ENCODE results near the gene DCXR. TPM values are rescaled to one million over a fixed set of nuclear protein-coding genes. Genes with fewer than 3 reads are reported as not detected.
A peak's percentile ranks its signal among the peaks of the same experiment; 100 is the strongest.

Gene DCXR
- total and polyA plus RNA-seq, 2 of the 4 experiments (the other 2 are of a cell fraction): 36.6 to 139 TPM

GRCh38 chr17:82020572-82021106 lies 16.9 kb downstream of the DCXR start:
- dilution Hi-C loops (cut with HindIII; ENCODE audit: low sequenced_read_pairs, unreplicated experiment): no loop called here
- no peak overlapping the region for H3K4me2 ChIP-seq (ENCODE audit: low read depth, low read length)
- no peak overlapping the region for H3K27ac ChIP-seq (ENCODE audit: insufficient read depth, low read length)
- H3K18ac ChIP-seq (ENCODE audit: low read depth, low read length): no peak overlapping the region
- CTCF ChIA-PET: interaction anchor here (0.9 to 3.6 kb wide), 6 partner anchors 16 to 71 kb away, joined by 3 to 17 read pairs (median 4); partner anchors contain the start of genes DCXR and NOTUM
- intact Hi-C loops (cut with micrococcal nuclease): loop anchor here (1.0 kb wide), 1 partner anchor 61 kb away; no protein-coding TSS in a partner anchor
- no peak for DNase-seq
- H3K9me3 ChIP-seq (ENCODE audit: control insufficient read depth, insufficient read depth, low read length): no peaks in the 10 kb centered on the region
- H2BK5ac ChIP-seq (ENCODE audit: low read depth, low read length, poor library complexity, severe bottlenecking): no peak overlapping the region
- H2AK9ac ChIP-seq (replicated peaks; ENCODE audit: low read depth, low read length, poor library complexity): peak overlapping the region; percentile 97
- no peak overlapping the region for H2BK20ac ChIP-seq (ENCODE audit: low read depth, low read length)
- in situ Hi-C loops (cut with MboI; ENCODE audit: low sequenced_read_pairs): no loop called here
- peak overlapping the region; percentile 26 for H2AFZ ChIP-seq (replicated peaks; ENCODE audit: low read length, poor library complexity)
- no peak overlapping the region for H4K5ac ChIP-seq (ENCODE audit: low read depth, low read length)
- no peaks in the 10 kb centered on the region for H3K27me3 ChIP-seq (ENCODE audit: control insufficient read depth, insufficient read depth, low read length)
- H3K4me3 ChIP-seq (ENCODE audit: insufficient read depth, low read depth, low read length): no peak overlapping the region
- TF ChIP-seq SMC3 (IDR thresholded peaks at IDR 0.05; ENCODE audit: low read depth, low read length): no peak
- no peak for TF ChIP-seq MAFK (IDR thresholded peaks at IDR 0.05; ENCODE audit: low read depth, low read length)
- TF ChIP-seq, protein P1, sequence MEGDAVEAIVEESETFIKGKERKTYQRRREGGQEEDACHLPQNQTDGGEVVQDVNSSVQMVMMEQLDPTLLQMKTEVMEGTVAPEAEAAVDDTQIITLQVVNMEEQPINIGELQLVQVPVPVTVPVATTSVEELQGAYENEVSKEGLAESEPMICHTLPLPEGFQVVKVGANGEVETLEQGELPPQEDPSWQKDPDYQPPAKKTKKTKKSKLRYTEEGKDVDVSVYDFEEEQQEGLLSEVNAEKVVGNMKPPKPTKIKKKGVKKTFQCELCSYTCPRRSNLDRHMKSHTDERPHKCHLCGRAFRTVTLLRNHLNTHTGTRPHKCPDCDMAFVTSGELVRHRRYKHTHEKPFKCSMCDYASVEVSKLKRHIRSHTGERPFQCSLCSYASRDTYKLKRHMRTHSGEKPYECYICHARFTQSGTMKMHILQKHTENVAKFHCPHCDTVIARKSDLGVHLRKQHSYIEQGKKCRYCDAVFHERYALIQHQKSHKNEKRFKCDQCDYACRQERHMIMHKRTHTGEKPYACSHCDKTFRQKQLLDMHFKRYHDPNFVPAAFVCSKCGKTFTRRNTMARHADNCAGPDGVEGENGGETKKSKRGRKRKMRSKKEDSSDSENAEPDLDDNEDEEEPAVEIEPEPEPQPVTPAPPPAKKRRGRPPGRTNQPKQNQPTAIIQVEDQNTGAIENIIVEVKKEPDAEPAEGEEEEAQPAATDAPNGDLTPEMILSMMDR (conservative IDR thresholded peaks at IDR 0.05; ENCODE audit: low read depth, low read length): no peak
- TF ChIP-seq, protein P2, sequence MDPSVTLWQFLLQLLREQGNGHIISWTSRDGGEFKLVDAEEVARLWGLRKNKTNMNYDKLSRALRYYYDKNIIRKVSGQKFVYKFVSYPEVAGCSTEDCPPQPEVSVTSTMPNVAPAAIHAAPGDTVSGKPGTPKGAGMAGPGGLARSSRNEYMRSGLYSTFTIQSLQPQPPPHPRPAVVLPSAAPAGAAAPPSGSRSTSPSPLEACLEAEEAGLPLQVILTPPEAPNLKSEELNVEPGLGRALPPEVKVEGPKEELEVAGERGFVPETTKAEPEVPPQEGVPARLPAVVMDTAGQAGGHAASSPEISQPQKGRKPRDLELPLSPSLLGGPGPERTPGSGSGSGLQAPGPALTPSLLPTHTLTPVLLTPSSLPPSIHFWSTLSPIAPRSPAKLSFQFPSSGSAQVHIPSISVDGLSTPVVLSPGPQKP (IDR thresholded peaks at IDR 0.05; ENCODE audit: borderline replicate concordance, low read depth, low read length): no peak
- no peak for TF ChIP-seq FOS (IDR thresholded peaks at IDR 0.05; ENCODE audit: low read depth, low read length)
- TF ChIP-seq, protein P3, sequence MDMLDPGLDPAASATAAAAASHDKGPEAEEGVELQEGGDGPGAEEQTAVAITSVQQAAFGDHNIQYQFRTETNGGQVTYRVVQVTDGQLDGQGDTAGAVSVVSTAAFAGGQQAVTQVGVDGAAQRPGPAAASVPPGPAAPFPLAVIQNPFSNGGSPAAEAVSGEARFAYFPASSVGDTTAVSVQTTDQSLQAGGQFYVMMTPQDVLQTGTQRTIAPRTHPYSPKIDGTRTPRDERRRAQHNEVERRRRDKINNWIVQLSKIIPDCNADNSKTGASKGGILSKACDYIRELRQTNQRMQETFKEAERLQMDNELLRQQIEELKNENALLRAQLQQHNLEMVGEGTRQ (IDR thresholded peaks at IDR 0.05; ENCODE audit: low read depth, low read length): no peak
- no peak for TF ChIP-seq MXI1 (IDR thresholded peaks at IDR 0.05; ENCODE audit: borderline replicate concordance, low read depth, low read length)
- TF ChIP-seq RCOR1 (IDR thresholded peaks at IDR 0.05; ENCODE audit: insufficient replicate concordance, low read length): no peak
- TF ChIP-seq POLR2A (IDR thresholded peaks at IDR 0.05; ENCODE audit: low read depth, low read length): no peak
- no peak for TF ChIP-seq CHD1 (IDR thresholded peaks at IDR 0.05; ENCODE audit: low read depth, low read length)
- no peak for TF ChIP-seq RFX5 (IDR thresholded peaks at IDR 0.05; ENCODE audit: low read depth, low read length)
- TF ChIP-seq BHLHE40 (IDR thresholded peaks at IDR 0.05; ENCODE audit: low read depth, low read length): no peak
- no peak for TF ChIP-seq RAD21 (IDR thresholded peaks at IDR 0.05; ENCODE audit: low read length)
- TF ChIP-seq CEBPB (IDR thresholded peaks at IDR 0.05; ENCODE audit: low read depth, low read length): no peak
- TF ChIP-seq MAZ (IDR thresholded peaks at IDR 0.05; ENCODE audit: borderline replicate concordance, low read depth, low read length): no peak
- TF ChIP-seq NFE2L2 (IDR thresholded peaks at IDR 0.05; ENCODE audit: low read depth, low read length): no peak
- no peak for ATAC-seq (ENCODE audit: low read depth)
- H3K4ac ChIP-seq (ENCODE audit: low read depth, low read length): no peak overlapping the region; the same call in 1 of the 2 replicates
- peak overlapping the region; percentile 69; the same call in 1 of the 2 replicates for H2AK5ac ChIP-seq (ENCODE audit: low read depth, low read length)
- no peak overlapping the region for H4K91ac ChIP-seq (ENCODE audit: insufficient read depth, low read depth, low read length)
- H2BK120ac ChIP-seq (ENCODE audit: low read depth, low read length): no peak overlapping the region
- H4K8ac ChIP-seq (ENCODE audit: low read depth in 2 of 2, low read length in 2 of 2): no peak overlapping the region
- BruUV-seq (replicated peaks): no TSS peak
- POLR2A ChIA-PET (ENCODE audit: unreplicated experiment): no interaction called here
- H3K14ac ChIP-seq (replicated peaks; ENCODE audit: low read depth, low read length): no peak overlapping the region
- H3K56ac ChIP-seq (ENCODE audit: extremely low read depth, insufficient read depth, low read length): no peak overlapping the region
- 89% methylated on average over 12 of the region's 14 CpGs; no CpG with 5 or more reads in 1 of the 2 experiments for WGBS, 2 experiments (ENCODE audit: extremely low coverage in 2 of 2, insufficient read length in 1 of 2)
- peaks cover 6% of the 10 kb centered on the region; the same call in 1 of the 2 replicates for H3K36me3 ChIP-seq (ENCODE audit: control insufficient read depth, insufficient read depth, low read length)
- no peaks in the 10 kb centered on the region for H3K9me1 ChIP-seq (ENCODE audit: insufficient read depth, low read length)
- H3K79me1 ChIP-seq (ENCODE audit: low read depth in 1 of 2, low read length in 2 of 2): peaks cover 12 to 46% of the 10 kb centered on the region in 2 experiments
- H2BK15ac ChIP-seq (ENCODE audit: low read depth, low read length): no peak overlapping the region
- no peak overlapping the region for H3K9ac ChIP-seq (ENCODE audit: low read depth, low read length)
- peaks cover 13% of the 10 kb centered on the region for H3K4me1 ChIP-seq (ENCODE audit: control insufficient read depth, insufficient read depth, low read length)
- peaks cover 24% of the 10 kb centered on the region for H4K20me1 ChIP-seq (ENCODE audit: insufficient read depth, low read length)
- H3K23ac ChIP-seq (ENCODE audit: low read depth, low read length): no peak overlapping the region

Data from IMR-90 (cell line).